OCI-LY7 (cell line): ENCODE measurements around the gene KBTBD13.

Source experiments
- EZH2phosphoT487 ChIP-seq: fragments of 200-600 bp; sonication (generic); IDR thresholded peaks from 2 replicates; pipeline ENCODE4 v1.6.1; 2018; ENCODE audit warnings: low read depth, borderline replicate concordance, mild to moderate bottlenecking, mixed run types, antibody characterized with exemption, low read length, moderate library complexity, mixed read lengths
- TF ChIP-seq, protein P1 (sequence below): fragments of 200-600 bp; sonication (generic); conservative IDR thresholded peaks from 2 replicates; pipeline ENCODE4 v1.5.1; 2014; ENCODE audit warnings: mild to moderate bottlenecking, antibody characterized with exemption, low read length, moderate library complexity, mixed read lengths

DNA sequence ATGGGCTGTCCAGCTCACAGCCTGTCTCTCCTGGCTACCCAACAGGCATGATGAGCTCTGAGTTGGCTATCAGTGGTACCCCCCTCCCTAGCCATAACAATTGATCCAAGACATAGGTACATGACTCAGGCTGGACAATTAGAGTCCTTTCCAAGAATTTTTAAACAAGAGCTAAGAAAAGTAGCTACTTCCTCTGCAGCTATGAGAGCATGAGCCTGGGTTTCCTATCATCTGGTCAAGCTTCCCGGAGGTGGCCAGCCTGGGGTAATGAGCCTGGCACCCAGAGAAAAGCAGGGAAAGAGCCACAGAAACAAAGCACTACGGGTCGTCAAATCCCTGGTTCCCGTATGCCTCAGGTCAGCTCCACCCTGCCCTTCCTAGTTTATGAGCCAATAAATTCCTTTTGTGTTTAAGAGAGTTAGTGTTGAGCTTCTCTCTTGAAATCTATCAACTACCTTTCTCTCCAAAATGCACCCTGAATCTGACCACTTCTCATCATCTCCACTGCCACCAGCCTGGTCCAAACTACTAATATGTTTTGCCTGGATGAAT is 33.7 kb upstream of the KBTBD13 start:
- TF ChIP-seq, protein P1, sequence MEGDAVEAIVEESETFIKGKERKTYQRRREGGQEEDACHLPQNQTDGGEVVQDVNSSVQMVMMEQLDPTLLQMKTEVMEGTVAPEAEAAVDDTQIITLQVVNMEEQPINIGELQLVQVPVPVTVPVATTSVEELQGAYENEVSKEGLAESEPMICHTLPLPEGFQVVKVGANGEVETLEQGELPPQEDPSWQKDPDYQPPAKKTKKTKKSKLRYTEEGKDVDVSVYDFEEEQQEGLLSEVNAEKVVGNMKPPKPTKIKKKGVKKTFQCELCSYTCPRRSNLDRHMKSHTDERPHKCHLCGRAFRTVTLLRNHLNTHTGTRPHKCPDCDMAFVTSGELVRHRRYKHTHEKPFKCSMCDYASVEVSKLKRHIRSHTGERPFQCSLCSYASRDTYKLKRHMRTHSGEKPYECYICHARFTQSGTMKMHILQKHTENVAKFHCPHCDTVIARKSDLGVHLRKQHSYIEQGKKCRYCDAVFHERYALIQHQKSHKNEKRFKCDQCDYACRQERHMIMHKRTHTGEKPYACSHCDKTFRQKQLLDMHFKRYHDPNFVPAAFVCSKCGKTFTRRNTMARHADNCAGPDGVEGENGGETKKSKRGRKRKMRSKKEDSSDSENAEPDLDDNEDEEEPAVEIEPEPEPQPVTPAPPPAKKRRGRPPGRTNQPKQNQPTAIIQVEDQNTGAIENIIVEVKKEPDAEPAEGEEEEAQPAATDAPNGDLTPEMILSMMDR = no peak
- TF ChIP-seq EZH2phosphoT487 = no peak
